HEK293 (cell line): Measurements from ENCODE around the gene SELENOM.

Experiments
- CTCF ChIA-PET: fragments of 350-600 bp; formaldehyde crosslinking; extraction: SDS; loops from one replicate; lab custom pipeline; 2021; ENCODE audit warnings: antibody characterized with exemption; lab: Yijun Ruan, JAX
- POLR2A ChIA-PET: fragments of 300-600 bp; formaldehyde crosslinking; extraction: SDS; loops from one replicate; lab custom pipeline; 2020; ENCODE audit warnings: antibody characterized with exemption, inconsistent platforms; lab: Yijun Ruan, JAX
- H3K27ac ChIP-seq: fragments of 200-500 bp; sonication (Bioruptor generic); 2 replicates; pipeline ENCODE4 v1.5.1; 2014; ENCODE audit warnings: low read depth, low read length, control low read depth, inconsistent platforms; ENCODE audit errors: extremely low read depth
- H3K36me3 ChIP-seq, 2 experiments: fragments of 200-500 bp in 1 of 2; sonication (Bioruptor generic) in 1 of 2; 1 replicate in 1 of 2; 2 replicates in 1 of 2; pipeline ENCODE4 v1.5.1; 2014 to 2017; ENCODE audit warnings: inconsistent platforms in 2 of 2, low read length in 2 of 2; ENCODE audit not compliant: control insufficient read depth in 2 of 2, insufficient read depth in 1 of 2
- H3K4me1 ChIP-seq: fragments of 200-500 bp; sonication (Bioruptor generic); 2 replicates; pipeline ENCODE4 v1.5.1; 2014; ENCODE audit warnings: mild to moderate bottlenecking, low read length, inconsistent platforms; ENCODE audit not compliant: control insufficient read depth, insufficient read depth
- H3K4me3 ChIP-seq: 2 replicates; pipeline ENCODE4 v1.5.1; 2011; ENCODE audit warnings: low read depth, mild to moderate bottlenecking, control low read depth, low read length, moderate library complexity
- H3K9me3 ChIP-seq: fragments of 200-500 bp; sonication (Bioruptor generic); 2 replicates; pipeline ENCODE4 v1.5.1; 2014; ENCODE audit warnings: low read depth, low read length, inconsistent platforms; ENCODE audit not compliant: control insufficient read depth, insufficient read depth
- GLIS2 ChIP-seq: fragments of 450-650 bp; formaldehyde crosslinking; IDR thresholded peaks from 2 replicates; pipeline ENCODE4 v1.5.1; 2016; ENCODE audit warnings: missing biosample characterization, missing genetic modification characterization
- KLF7 ChIP-seq: fragments of 450-650 bp; formaldehyde crosslinking; IDR thresholded peaks from 2 replicates; pipeline ENCODE4 v1.5.1; 2016; ENCODE audit warnings: missing biosample characterization, missing genetic modification characterization, borderline replicate concordance
- KLF8 ChIP-seq: fragments of 450-650 bp; formaldehyde crosslinking; IDR thresholded peaks from 2 replicates; pipeline ENCODE4 v1.5.1; 2016; ENCODE audit warnings: missing biosample characterization, missing genetic modification characterization
- PATZ1 ChIP-seq: fragments of 450-650 bp; formaldehyde crosslinking; IDR thresholded peaks from 2 replicates; pipeline ENCODE4 v1.5.1; 2016; ENCODE audit warnings: missing biosample characterization, missing genetic modification characterization
- SCRT2 ChIP-seq: fragments of 450-650 bp; formaldehyde crosslinking; IDR thresholded peaks from 2 replicates; pipeline ENCODE4 v1.5.1; 2016; ENCODE audit warnings: missing biosample characterization, missing genetic modification characterization
- SETDB1 ChIP-seq: IDR thresholded peaks from one replicate; pipeline ENCODE4 v1.6.1; 2017; ENCODE audit warnings: mild to moderate bottlenecking, low read length, moderate library complexity, mixed read lengths; ENCODE audit not compliant: insufficient read length
- TCF7L2 ChIP-seq: IDR thresholded peaks from 2 replicates; pipeline ENCODE4 v1.6.1; 2011; ENCODE audit warnings: low read depth, mild to moderate bottlenecking, inconsistent platforms, low read length, moderate library complexity, borderline replicate concordance
- ZBTB48 ChIP-seq: fragments of 450-650 bp; formaldehyde crosslinking; IDR thresholded peaks from 2 replicates; pipeline ENCODE4 v1.5.1; 2016; ENCODE audit warnings: missing biosample characterization, missing genetic modification characterization
- ZBTB6 ChIP-seq: fragments of 450-650 bp; formaldehyde crosslinking; IDR thresholded peaks from 2 replicates; pipeline ENCODE4 v1.5.1; 2017; ENCODE audit warnings: missing biosample characterization, missing genetic modification characterization
- ZEB2 ChIP-seq: fragments of 450-650 bp; formaldehyde crosslinking; IDR thresholded peaks from 2 replicates; pipeline ENCODE4 v1.5.1; 2016; ENCODE audit warnings: missing biosample characterization, missing genetic modification characterization
- ZNF148 ChIP-seq: fragments of 450-650 bp; formaldehyde crosslinking; IDR thresholded peaks from 2 replicates; pipeline ENCODE4 v1.5.0; 2017; ENCODE audit warnings: missing biosample characterization, missing genetic modification characterization, borderline replicate concordance
- ZNF155 ChIP-seq: fragments of 450-650 bp; formaldehyde crosslinking; IDR thresholded peaks from 2 replicates; pipeline ENCODE4 v1.5.1; 2016; ENCODE audit warnings: missing biosample characterization, missing genetic modification characterization
- ZNF211 ChIP-seq: fragments of 450-650 bp; formaldehyde crosslinking; IDR thresholded peaks from 2 replicates; pipeline ENCODE4 v1.5.1; 2016; ENCODE audit warnings: low read depth, missing biosample characterization, missing genetic modification characterization
- ZNF266 ChIP-seq: fragments of 450-650 bp; formaldehyde crosslinking; IDR thresholded peaks from 2 replicates; pipeline ENCODE4 v1.5.1; 2016; ENCODE audit warnings: missing biosample characterization, missing genetic modification characterization, low read depth
- ZNF366 ChIP-seq: fragments of 450-650 bp; formaldehyde crosslinking; conservative IDR thresholded peaks from 2 replicates; pipeline ENCODE4 v1.5.1; 2016; ENCODE audit warnings: missing biosample characterization, missing genetic modification characterization
- ZNF394 ChIP-seq: fragments of 450-650 bp; formaldehyde crosslinking; IDR thresholded peaks from 2 replicates; pipeline ENCODE4 v1.5.1; 2016; ENCODE audit warnings: missing biosample characterization, missing genetic modification characterization, mild to moderate bottlenecking, moderate library complexity, borderline replicate concordance
- ZNF398 ChIP-seq: fragments of 450-650 bp; formaldehyde crosslinking; IDR thresholded peaks from 2 replicates; pipeline ENCODE4 v1.5.1; 2017; ENCODE audit warnings: missing biosample characterization, missing genetic modification characterization
- ZNF404 ChIP-seq: fragments of 450-650 bp; formaldehyde crosslinking; IDR thresholded peaks from 2 replicates; pipeline ENCODE4 v1.5.1; 2017; ENCODE audit warnings: missing biosample characterization, missing genetic modification characterization
- ZXDB ChIP-seq: fragments of 450-650 bp; formaldehyde crosslinking; IDR thresholded peaks from 2 replicates; pipeline ENCODE4 v1.5.1; 2016; ENCODE audit warnings: missing biosample characterization, missing genetic modification characterization
- TF ChIP-seq, protein P1 (sequence below): IDR thresholded peaks from 2 replicates; pipeline ENCODE4 v1.6.1; 2011; ENCODE audit warnings: mild to moderate bottlenecking, low read depth, low read length, borderline replicate concordance
- TF ChIP-seq, protein P2 (sequence below): fragments of 450-650 bp; formaldehyde crosslinking; IDR thresholded peaks from 2 replicates; pipeline ENCODE4 v1.5.1; 2016; ENCODE audit warnings: missing biosample characterization, missing genetic modification characterization
- TF ChIP-seq, protein P3 (sequence below): fragments of 450-650 bp; formaldehyde crosslinking; IDR thresholded peaks from 2 replicates; pipeline ENCODE4 v1.5.1; 2016; ENCODE audit warnings: missing biosample characterization, missing genetic modification characterization

SELENOM gene

DNA sequence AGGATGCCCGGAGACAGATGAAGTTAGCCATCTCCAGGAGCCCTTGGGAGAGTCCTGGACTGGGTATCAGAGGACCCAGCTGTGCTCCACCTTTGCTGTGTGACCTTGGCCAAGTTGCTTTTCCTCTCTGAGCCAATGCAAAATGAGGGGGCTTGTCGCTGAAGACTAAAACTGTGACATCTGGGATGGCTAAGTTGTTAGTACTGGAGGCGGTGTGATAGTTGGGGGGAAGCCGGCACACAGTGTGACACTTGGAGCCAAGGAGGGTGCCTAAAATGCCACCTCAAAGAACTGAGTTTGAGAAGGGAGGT lies 15.9 kb upstream of the SELENOM start (continued):
- TF ChIP-seq ZNF266 (no peak), PATZ1 (no peak), ZXDB (tag by site-specific recombination) (0 out of 2 replicates have a peak, but pooled peaks have one; percentile 55), KLF8 (tag by site-specific recombination) (no peak)
- TF ChIP-seq, protein P1, sequence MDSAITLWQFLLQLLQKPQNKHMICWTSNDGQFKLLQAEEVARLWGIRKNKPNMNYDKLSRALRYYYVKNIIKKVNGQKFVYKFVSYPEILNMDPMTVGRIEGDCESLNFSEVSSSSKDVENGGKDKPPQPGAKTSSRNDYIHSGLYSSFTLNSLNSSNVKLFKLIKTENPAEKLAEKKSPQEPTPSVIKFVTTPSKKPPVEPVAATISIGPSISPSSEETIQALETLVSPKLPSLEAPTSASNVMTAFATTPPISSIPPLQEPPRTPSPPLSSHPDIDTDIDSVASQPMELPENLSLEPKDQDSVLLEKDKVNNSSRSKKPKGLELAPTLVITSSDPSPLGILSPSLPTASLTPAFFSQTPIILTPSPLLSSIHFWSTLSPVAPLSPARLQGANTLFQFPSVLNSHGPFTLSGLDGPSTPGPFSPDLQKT: no peak

GRCh38 chr22:31122532-31123291 lies 15.3 kb upstream of the SELENOM start, which contains the start of gene INPP5J:
Gene INPP5J (plus strand): TSS chr22:31122966. CDS start chr22:31123015, 49 bp downstream.
- ChIA-PET POLR2A (interaction anchor here (0.6 to 1.5 kb wide), 7 partner anchors 13 to 699 kb away, joined by 3 to 7 read pairs (median 5); partner anchors contain the start of genes LIMK2, MORC2, RNF185 and SELENOM), CTCF (interaction anchor here (1.2 to 1.3 kb wide), 3 partner anchors 15 to 28 kb away, joined by 3 to 5 read pairs (median 4); partner anchors contain the start of gene SELENOM)
- H3K4me1 ChIP-seq: 0 out of 2 replicates have a peak, but pooled peaks cover 2% of the 10 kb centered on the region
- H3K27ac ChIP-seq: no peak within 1 kb of the TSS; the same call in 1 of the 2 replicates
- H3K36me3 ChIP-seq: no peaks in the 10 kb centered on the region
- peak within 1 kb of the TSS; percentile 59 for H3K4me3 ChIP-seq
- H3K9me3 ChIP-seq: no peaks in the 10 kb centered on the region
- peak; percentile 99 for TF ChIP-seq ZBTB6 (tag by site-specific recombination)
- TF ChIP-seq, protein P2, sequence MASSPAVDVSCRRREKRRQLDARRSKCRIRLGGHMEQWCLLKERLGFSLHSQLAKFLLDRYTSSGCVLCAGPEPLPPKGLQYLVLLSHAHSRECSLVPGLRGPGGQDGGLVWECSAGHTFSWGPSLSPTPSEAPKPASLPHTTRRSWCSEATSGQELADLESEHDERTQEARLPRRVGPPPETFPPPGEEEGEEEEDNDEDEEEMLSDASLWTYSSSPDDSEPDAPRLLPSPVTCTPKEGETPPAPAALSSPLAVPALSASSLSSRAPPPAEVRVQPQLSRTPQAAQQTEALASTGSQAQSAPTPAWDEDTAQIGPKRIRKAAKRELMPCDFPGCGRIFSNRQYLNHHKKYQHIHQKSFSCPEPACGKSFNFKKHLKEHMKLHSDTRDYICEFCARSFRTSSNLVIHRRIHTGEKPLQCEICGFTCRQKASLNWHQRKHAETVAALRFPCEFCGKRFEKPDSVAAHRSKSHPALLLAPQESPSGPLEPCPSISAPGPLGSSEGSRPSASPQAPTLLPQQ (tag by site-specific recombination): peak; percentile 85
- TF ChIP-seq, protein P3, sequence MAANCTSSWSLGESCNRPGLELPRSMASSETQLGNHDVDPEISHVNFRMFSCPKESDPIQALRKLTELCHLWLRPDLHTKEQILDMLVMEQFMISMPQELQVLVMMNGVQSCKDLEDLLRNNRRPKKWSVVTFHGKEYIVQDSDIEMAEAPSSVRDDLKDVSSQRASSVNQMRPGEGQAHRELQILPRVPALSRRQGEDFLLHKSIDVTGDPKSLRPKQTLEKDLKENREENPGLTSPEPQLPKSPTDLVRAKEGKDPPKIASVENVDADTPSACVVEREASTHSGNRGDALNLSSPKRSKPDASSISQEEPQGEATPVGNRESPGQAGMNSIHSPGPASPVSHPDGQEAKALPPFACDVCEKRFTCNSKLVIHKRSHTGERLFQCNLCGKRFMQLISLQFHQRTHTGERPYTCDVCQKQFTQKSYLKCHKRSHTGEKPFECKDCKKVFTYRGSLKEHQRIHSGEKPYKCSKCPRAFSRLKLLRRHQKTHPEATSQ (tag by site-specific recombination): no peak
- TF ChIP-seq ZEB2 (tag by site-specific recombination): peak; percentile 57
- TF ChIP-seq, protein P1: no peak
- no peak for TF ChIP-seq TCF7L2
- no peak for TF ChIP-seq ZNF148 (tag by site-specific recombination)
- TF ChIP-seq SCRT2 (tag by site-specific recombination): no peak
- TF ChIP-seq ZNF394: no peak
- TF ChIP-seq SETDB1: no peak
- no peak for TF ChIP-seq ZNF398 (tag by site-specific recombination)
- no peak for TF ChIP-seq ZNF211 (tag by site-specific recombination)
- TF ChIP-seq ZNF155 (tag by site-specific recombination): no peak
- TF ChIP-seq ZNF404 (tag by site-specific recombination): no peak
- TF ChIP-seq KLF7 (tag by site-specific recombination): no peak
- 0 out of 2 replicates have a peak, but pooled peaks have one; percentile 10 for TF ChIP-seq ZNF366 (tag by site-specific recombination)
- peak; percentile 97 for TF ChIP-seq ZBTB48 (tag by site-specific recombination)
- peak; percentile 95 for TF ChIP-seq GLIS2
